Hepatocyte (in vitro differentiated cells): Measurements from ENCODE around the gene PSMB1. TPM values are rescaled to one million over a fixed set of nuclear protein-coding genes. Genes with fewer than 3 reads are reported as not detected.

Source experiments
- DNase-seq: peaks from one replicate; pipeline ENCODE4 v3.0.0-alpha.2; 2016; ENCODE audit warnings: low spot score
- H2AFZ ChIP-seq: fragments of 200-600 bp; sonication (generic); 2 replicates; pipeline ENCODE4 v1.6.0; 2016; ENCODE audit warnings: antibody characterized with exemption, mild to moderate bottlenecking
- H3K27ac ChIP-seq: fragments of 200-600 bp; sonication (generic); 2 replicates; pipeline ENCODE4 v1.5.1; 2016; ENCODE audit warnings: mild to moderate bottlenecking
- H3K27me3 ChIP-seq: fragments of 200-600 bp; sonication (generic); 2 replicates; pipeline ENCODE4 v1.6.1; 2016
- H3K36me3 ChIP-seq: fragments of 200-600 bp; sonication (generic); replicated peaks from 2 replicates; pipeline ENCODE4 v1.5.1; 2016; ENCODE audit warnings: low read depth; ENCODE audit not compliant: insufficient read depth
- H3K4me1 ChIP-seq: fragments of 200-600 bp; sonication (generic); 2 replicates; pipeline ENCODE4 v1.5.1; 2016; ENCODE audit warnings: mild to moderate bottlenecking, moderate library complexity; ENCODE audit not compliant: insufficient read depth
- H3K4me2 ChIP-seq: fragments of 200-600 bp; sonication (generic); 2 replicates; pipeline ENCODE4 v1.6.0; 2016
- H3K4me3 ChIP-seq: fragments of 200-600 bp; sonication (generic); 2 replicates; pipeline ENCODE4 v1.5.1; 2016; ENCODE audit warnings: mild to moderate bottlenecking
- H3K79me2 ChIP-seq: fragments of 200-600 bp; sonication (generic); 2 replicates; pipeline ENCODE4 v1.6.0; 2017; ENCODE audit warnings: mild to moderate bottlenecking
- H3K9me2 ChIP-seq: fragments of 200-600 bp; sonication (generic); replicated peaks from 2 replicates; pipeline ENCODE4 v1.6.0; 2017; ENCODE audit warnings: mild to moderate bottlenecking; ENCODE audit not compliant: insufficient read depth
- H3K9me3 ChIP-seq: fragments of 200-600 bp; sonication (generic); 2 replicates; pipeline ENCODE4 v1.5.1; 2016; ENCODE audit warnings: low read depth, mild to moderate bottlenecking
- H4K20me1 ChIP-seq: fragments of 200-600 bp; sonication (generic); 2 replicates; pipeline ENCODE4 v1.6.0; 2016; ENCODE audit warnings: mild to moderate bottlenecking; ENCODE audit not compliant: insufficient read depth, poor library complexity, severe bottlenecking
- CTCF ChIP-seq: fragments of 200-600 bp; sonication (generic); IDR thresholded peaks from 2 replicates; pipeline ENCODE4 v1.5.1; 2016; ENCODE audit warnings: antibody characterized with exemption, mild to moderate bottlenecking; ENCODE audit not compliant: poor library complexity
- EZH2 ChIP-seq: fragments of 200-600 bp; sonication (generic); IDR thresholded peaks from 2 replicates; pipeline ENCODE4 v1.6.1; 2016; ENCODE audit warnings: antibody characterized with exemption, mild to moderate bottlenecking, borderline replicate concordance
- EZH2phosphoT487 ChIP-seq: fragments of 200-600 bp; sonication (generic); IDR thresholded peaks from one replicate; pipeline ENCODE4 v1.6.1; 2018; ENCODE audit warnings: antibody characterized with exemption, mild to moderate bottlenecking, low read depth, moderate library complexity; ENCODE audit not compliant: unreplicated experiment, severe bottlenecking
- WGBS: methylation state at CpG from one replicate; pipeline ENCODE4 v1.1.6; 2016; ENCODE audit warnings: low lambda C conversion rate; ENCODE audit errors: missing lambda C conversion rate; 5-methylcytosine and 5-hydroxymethylcytosine counted together
- polyA plus RNA-seq: library from polyadenylated mRNA; unstranded; fragments of >200 nt; fragmentation: Nextera tagmentation; extraction: Ambion mirVana; gene quantifications from 2 replicates; pipeline ENCODE4 v1.2.1, GENCODE V29; 2016
- total RNA-seq: library from RNA; depleted of rRNA; stranded (reverse); fragments of >200 nt; gene quantifications from 2 replicates; pipeline ENCODE4 v1.2.3, GENCODE V29; 2014

The PSMB1 gene
- total and polyA plus RNA-seq, 2 experiments from 2014 or later: 261 to 398 TPM

- H3K4me3 ChIP-seq: no peak overlapping the region
- no peaks in the 10 kb centered on the region for H3K36me3 ChIP-seq
- 89% methylated on average over 5 of the region's 5 CpGs for WGBS
- no peak for TF ChIP-seq CTCF
- TF ChIP-seq EZH2: no peak
- TF ChIP-seq EZH2phosphoT487: no peak
- H3K27ac ChIP-seq: peak overlapping the region; percentile 55
- peak; percentile 35 for DNase-seq
- peaks cover 23% of the 10 kb centered on the region for H3K79me2 ChIP-seq
- peaks cover 4% of the 10 kb centered on the region for H3K4me1 ChIP-seq
- H2AFZ ChIP-seq: no peak overlapping the region
- H4K20me1 ChIP-seq: peaks cover 18% of the 10 kb centered on the region
- no peaks in the 10 kb centered on the region for H3K9me3 ChIP-seq
- H3K4me2 ChIP-seq: no peak overlapping the region
- no peaks in the 10 kb centered on the region for H3K9me2 ChIP-seq
- H3K27me3 ChIP-seq: no peaks in the 10 kb centered on the region
These were observed 18.1 kb downstream of the PSMB1 start for GRCh38 chr6:170535004-170535403.

GRCh38 chr6:170533792-170534191 lies 19.3 kb downstream of the PSMB1 start:
- Histone ChIP-seq H4K20me1 (peaks cover 11% of the 10 kb centered on the region), H3K27ac (peak overlapping the region; percentile 33), H3K27me3 (no peaks in the 10 kb centered on the region), H3K4me3 (no peak overlapping the region), H3K36me3 (no peaks in the 10 kb centered on the region), H3K4me1 (peaks cover 4% of the 10 kb centered on the region), H3K9me2 (no peaks in the 10 kb centered on the region), H3K4me2 (no peak overlapping the region), H3K79me2 (peaks cover 15% of the 10 kb centered on the region), H3K9me3 (no peaks in the 10 kb centered on the region), H2AFZ (no peak overlapping the region)
- WGBS: 84% methylated on average over 2 of the region's 2 CpGs
- TF ChIP-seq CTCF: no peak
- no peak for TF ChIP-seq EZH2phosphoT487
- TF ChIP-seq EZH2: no peak
- DNase-seq: no peak

GRCh38 chr6:170532867-170533488 lies 20.1 kb downstream of the PSMB1 start:
- no peak for TF ChIP-seq CTCF
- no peak for TF ChIP-seq EZH2
- TF ChIP-seq EZH2phosphoT487: no peak
- H3K4me3 ChIP-seq: no peak overlapping the region
- no peaks in the 10 kb centered on the region for H3K9me3 ChIP-seq
- no peak overlapping the region for H3K4me2 ChIP-seq
- H3K79me2 ChIP-seq: peaks cover 7% of the 10 kb centered on the region
- H4K20me1 ChIP-seq: peaks cover 7% of the 10 kb centered on the region
- no peaks in the 10 kb centered on the region for H3K27me3 ChIP-seq
- no peak for DNase-seq
- H2AFZ ChIP-seq: no peak overlapping the region
- H3K36me3 ChIP-seq: no peaks in the 10 kb centered on the region
- H3K9me2 ChIP-seq: no peaks in the 10 kb centered on the region
- H3K4me1 ChIP-seq: peaks cover 4% of the 10 kb centered on the region
- WGBS: 82% methylated on average over 7 of the region's 7 CpGs
- H3K27ac ChIP-seq: peak overlapping the region; percentile 56
